ENCODE measurements around the gene PRTG. TPM values are rescaled to one million over a fixed set of nuclear protein-coding genes. Genes with fewer than 3 reads are reported as not detected.

PRTG gene
- total and polyA plus RNA-seq, 10 of the 15 experiments (the other 5 are each of a cell fraction or from before 2014, with no cell fraction given), result under 0.01 to 0.25 TPM; not detected in 8

DNA sequence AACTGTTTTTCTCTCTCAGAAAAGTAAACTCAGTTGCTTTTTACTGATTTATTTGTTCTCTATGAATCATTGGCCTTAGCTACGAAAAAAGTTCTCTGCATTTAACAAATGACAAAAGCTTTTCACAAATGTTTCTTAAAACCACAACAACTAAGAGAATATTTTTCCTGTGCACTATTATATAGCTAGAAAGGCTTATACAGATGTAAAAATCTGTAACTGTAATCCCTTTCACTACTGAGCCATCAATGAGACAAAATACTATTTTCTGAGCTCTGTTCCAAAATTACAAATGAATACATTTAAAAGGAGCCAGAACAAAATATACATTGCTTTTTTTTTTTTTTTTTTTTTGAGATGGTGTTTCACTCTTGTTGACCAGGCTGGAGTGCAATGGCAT, 109.2 kb downstream of the PRTG start:
- no peaks in the 10 kb centered on the region for H3K36me3 ChIP-seq (ENCODE audit: control insufficient read depth in 2 of 2, insufficient read depth in 2 of 2, low read length in 1 of 2)
- no peak for DNase-seq (ENCODE audit: low read depth, low spot score)
- RAD21 ChIA-PET (ENCODE audit: unreplicated experiment), result interaction anchor here (0.7 kb wide), 1 partner anchor 92 kb away, joined by 4 read pairs; no protein-coding TSS in a partner anchor
- no peak overlapping the region for H3K27ac ChIP-seq (ENCODE audit: control insufficient read depth, insufficient read depth)
- no peak overlapping the region for H3K9ac ChIP-seq (ENCODE audit: control insufficient read depth, insufficient read depth, low read length)
- H2AFZ ChIP-seq (ENCODE audit: control insufficient read depth, low read depth, low read length), result no peak overlapping the region
- no peaks in the 10 kb centered on the region for H4K20me1 ChIP-seq (ENCODE audit: control insufficient read depth, insufficient read depth)
- SMC1A ChIA-PET (ENCODE audit: uncharacterized antibody, unreplicated experiment), result interaction anchor here (0.7 kb wide), 3 partner anchors 9 to 132 kb away, joined by 3 read pairs; no protein-coding TSS in a partner anchor
- 12% methylated on average over 1 of the region's 1 CpG for WGBS (ENCODE audit: insufficient coverage, insufficient replicate concordance, low lambda C conversion rate, missing lambda C conversion rate)
- POLR2A ChIA-PET, result no interaction called here
- no peak overlapping the region for H3K4me2 ChIP-seq (ENCODE audit: control insufficient read depth, insufficient read depth)
- no peak overlapping the region for H3K4me3 ChIP-seq
- ATAC-seq, result no peak
- no peaks in the 10 kb centered on the region for H3K4me1 ChIP-seq (ENCODE audit: control insufficient read depth, insufficient read depth, low read length)
- CTCF ChIA-PET, result interaction anchor here (0.7 to 1.1 kb wide), 2 partner anchors 81 to 194 kb away, joined by 3 read pairs; no protein-coding TSS in a partner anchor
- H3K79me2 ChIP-seq (ENCODE audit: control insufficient read depth, insufficient read depth, low read length), result no peaks in the 10 kb centered on the region
- H3K27me3 ChIP-seq (replicated peaks in 1 of 2; ENCODE audit: control insufficient read depth in 2 of 2, insufficient read depth in 2 of 2, low read length in 1 of 2), result no peaks in the 10 kb centered on the region
- no peaks in the 10 kb centered on the region for H3K9me3 ChIP-seq (replicated peaks; ENCODE audit: control insufficient read depth, insufficient read depth, low read length)
- no TSS peak for BruUV-seq (replicated peaks)
- in situ Hi-C loops (cut with MboI), result no loop called here
- FAIRE-seq, result no peak
- intact Hi-C loops (cut with micrococcal nuclease; ENCODE audit: unreplicated experiment), result loop anchor here (10.0 kb wide), 1 partner anchor 199 kb away; no protein-coding TSS in a partner anchor
- TF ChIP-seq TCF3 (IDR thresholded peaks at IDR 0.05; ENCODE audit: borderline replicate concordance, insufficient read depth, low read depth, low read length) (no peak), JUNB (IDR thresholded peaks at IDR 0.05) (no peak), PAX8 (IDR thresholded peaks at IDR 0.05) (no peak), SUZ12 (IDR thresholded peaks at IDR 0.05; ENCODE audit: unreplicated experiment) (no peak), NR2F1 (conservative IDR thresholded peaks at IDR 0.05) (no peak), GATAD2B (conservative IDR thresholded peaks at IDR 0.05; ENCODE audit: low read depth) (no peak), TBL1XR1 (IDR thresholded peaks at IDR 0.05; ENCODE audit: low read depth, low read length) (no peak)
- TF ChIP-seq, protein P1, sequence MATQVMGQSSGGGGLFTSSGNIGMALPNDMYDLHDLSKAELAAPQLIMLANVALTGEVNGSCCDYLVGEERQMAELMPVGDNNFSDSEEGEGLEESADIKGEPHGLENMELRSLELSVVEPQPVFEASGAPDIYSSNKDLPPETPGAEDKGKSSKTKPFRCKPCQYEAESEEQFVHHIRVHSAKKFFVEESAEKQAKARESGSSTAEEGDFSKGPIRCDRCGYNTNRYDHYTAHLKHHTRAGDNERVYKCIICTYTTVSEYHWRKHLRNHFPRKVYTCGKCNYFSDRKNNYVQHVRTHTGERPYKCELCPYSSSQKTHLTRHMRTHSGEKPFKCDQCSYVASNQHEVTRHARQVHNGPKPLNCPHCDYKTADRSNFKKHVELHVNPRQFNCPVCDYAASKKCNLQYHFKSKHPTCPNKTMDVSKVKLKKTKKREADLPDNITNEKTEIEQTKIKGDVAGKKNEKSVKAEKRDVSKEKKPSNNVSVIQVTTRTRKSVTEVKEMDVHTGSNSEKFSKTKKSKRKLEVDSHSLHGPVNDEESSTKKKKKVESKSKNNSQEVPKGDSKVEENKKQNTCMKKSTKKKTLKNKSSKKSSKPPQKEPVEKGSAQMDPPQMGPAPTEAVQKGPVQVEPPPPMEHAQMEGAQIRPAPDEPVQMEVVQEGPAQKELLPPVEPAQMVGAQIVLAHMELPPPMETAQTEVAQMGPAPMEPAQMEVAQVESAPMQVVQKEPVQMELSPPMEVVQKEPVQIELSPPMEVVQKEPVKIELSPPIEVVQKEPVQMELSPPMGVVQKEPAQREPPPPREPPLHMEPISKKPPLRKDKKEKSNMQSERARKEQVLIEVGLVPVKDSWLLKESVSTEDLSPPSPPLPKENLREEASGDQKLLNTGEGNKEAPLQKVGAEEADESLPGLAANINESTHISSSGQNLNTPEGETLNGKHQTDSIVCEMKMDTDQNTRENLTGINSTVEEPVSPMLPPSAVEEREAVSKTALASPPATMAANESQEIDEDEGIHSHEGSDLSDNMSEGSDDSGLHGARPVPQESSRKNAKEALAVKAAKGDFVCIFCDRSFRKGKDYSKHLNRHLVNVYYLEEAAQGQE (IDR thresholded peaks at IDR 0.05; ENCODE audit: low read depth, low read length), result no peak
- TF ChIP-seq, protein P2, sequence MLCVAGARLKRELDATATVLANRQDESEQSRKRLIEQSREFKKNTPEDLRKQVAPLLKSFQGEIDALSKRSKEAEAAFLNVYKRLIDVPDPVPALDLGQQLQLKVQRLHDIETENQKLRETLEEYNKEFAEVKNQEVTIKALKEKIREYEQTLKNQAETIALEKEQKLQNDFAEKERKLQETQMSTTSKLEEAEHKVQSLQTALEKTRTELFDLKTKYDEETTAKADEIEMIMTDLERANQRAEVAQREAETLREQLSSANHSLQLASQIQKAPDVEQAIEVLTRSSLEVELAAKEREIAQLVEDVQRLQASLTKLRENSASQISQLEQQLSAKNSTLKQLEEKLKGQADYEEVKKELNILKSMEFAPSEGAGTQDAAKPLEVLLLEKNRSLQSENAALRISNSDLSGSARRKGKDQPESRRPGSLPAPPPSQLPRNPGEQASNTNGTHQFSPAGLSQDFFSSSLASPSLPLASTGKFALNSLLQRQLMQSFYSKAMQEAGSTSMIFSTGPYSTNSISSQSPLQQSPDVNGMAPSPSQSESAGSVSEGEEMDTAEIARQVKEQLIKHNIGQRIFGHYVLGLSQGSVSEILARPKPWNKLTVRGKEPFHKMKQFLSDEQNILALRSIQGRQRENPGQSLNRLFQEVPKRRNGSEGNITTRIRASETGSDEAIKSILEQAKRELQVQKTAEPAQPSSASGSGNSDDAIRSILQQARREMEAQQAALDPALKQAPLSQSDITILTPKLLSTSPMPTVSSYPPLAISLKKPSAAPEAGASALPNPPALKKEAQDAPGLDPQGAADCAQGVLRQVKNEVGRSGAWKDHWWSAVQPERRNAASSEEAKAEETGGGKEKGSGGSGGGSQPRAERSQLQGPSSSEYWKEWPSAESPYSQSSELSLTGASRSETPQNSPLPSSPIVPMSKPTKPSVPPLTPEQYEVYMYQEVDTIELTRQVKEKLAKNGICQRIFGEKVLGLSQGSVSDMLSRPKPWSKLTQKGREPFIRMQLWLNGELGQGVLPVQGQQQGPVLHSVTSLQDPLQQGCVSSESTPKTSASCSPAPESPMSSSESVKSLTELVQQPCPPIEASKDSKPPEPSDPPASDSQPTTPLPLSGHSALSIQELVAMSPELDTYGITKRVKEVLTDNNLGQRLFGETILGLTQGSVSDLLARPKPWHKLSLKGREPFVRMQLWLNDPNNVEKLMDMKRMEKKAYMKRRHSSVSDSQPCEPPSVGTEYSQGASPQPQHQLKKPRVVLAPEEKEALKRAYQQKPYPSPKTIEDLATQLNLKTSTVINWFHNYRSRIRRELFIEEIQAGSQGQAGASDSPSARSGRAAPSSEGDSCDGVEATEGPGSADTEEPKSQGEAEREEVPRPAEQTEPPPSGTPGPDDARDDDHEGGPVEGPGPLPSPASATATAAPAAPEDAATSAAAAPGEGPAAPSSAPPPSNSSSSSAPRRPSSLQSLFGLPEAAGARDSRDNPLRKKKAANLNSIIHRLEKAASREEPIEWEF (IDR thresholded peaks at IDR 0.05; ENCODE audit: insufficient replicate concordance, low read depth, low read length), result no peak
- TF ChIP-seq, protein P3, sequence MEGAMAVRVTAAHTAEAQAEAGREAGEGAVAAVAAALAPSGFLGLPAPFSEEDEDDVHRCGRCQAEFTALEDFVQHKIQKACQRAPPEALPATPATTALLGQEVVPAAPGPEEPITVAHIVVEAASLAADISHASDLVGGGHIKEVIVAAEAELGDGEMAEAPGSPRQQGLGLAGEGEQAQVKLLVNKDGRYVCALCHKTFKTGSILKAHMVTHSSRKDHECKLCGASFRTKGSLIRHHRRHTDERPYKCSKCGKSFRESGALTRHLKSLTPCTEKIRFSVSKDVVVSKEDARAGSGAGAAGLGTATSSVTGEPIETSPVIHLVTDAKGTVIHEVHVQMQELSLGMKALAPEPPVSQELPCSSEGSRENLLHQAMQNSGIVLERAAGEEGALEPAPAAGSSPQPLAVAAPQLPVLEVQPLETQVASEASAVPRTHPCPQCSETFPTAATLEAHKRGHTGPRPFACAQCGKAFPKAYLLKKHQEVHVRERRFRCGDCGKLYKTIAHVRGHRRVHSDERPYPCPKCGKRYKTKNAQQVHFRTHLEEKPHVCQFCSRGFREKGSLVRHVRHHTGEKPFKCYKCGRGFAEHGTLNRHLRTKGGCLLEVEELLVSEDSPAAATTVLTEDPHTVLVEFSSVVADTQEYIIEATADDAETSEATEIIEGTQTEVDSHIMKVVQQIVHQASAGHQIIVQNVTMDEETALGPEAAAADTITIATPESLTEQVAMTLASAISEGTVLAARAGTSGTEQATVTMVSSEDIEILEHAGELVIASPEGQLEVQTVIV (IDR thresholded peaks at IDR 0.05; ENCODE audit: borderline replicate concordance, partially characterized antibody), result no peak
- TF ChIP-seq, protein P4, sequence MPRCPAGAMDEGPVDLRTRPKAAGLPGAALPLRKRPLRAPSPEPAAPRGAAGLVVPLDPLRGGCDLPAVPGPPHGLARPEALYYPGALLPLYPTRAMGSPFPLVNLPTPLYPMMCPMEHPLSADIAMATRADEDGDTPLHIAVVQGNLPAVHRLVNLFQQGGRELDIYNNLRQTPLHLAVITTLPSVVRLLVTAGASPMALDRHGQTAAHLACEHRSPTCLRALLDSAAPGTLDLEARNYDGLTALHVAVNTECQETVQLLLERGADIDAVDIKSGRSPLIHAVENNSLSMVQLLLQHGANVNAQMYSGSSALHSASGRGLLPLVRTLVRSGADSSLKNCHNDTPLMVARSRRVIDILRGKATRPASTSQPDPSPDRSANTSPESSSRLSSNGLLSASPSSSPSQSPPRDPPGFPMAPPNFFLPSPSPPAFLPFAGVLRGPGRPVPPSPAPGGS (IDR thresholded peaks at IDR 0.05; ENCODE audit: borderline replicate concordance, insufficient read depth, low read depth, low read length, poor library complexity, severe bottlenecking), result no peak
